Chondrocyte (in vitro differentiated cells): ENCODE measurements around the gene UNC13C. TPM values are rescaled to one million over a fixed set of nuclear protein-coding genes. Genes with fewer than 3 reads are reported as not detected.

Experiments used
- DNase-seq: peaks from one replicate; pipeline ENCODE4 v3.0.0; 2021; ENCODE audit warnings: mixed read lengths, low spot score
- H3K27ac Mint-ChIP-seq: one replicate; pipeline ENCODE4 v1.8.0; 2021; ENCODE audit warnings: mild to moderate bottlenecking, moderate library complexity, mixed read lengths; ENCODE audit not compliant: unreplicated experiment
- H3K27me3 Mint-ChIP-seq: 2 replicates; pipeline ENCODE4 v1.8.0; 2021; ENCODE audit warnings: low read depth, mixed read lengths
- H3K36me3 Mint-ChIP-seq: 2 replicates; pipeline ENCODE4 v1.8.0; 2021; ENCODE audit warnings: low read depth, mixed read lengths
- H3K4me1 Mint-ChIP-seq: 2 replicates; pipeline ENCODE4 v1.8.0; 2021; ENCODE audit warnings: low read depth, mild to moderate bottlenecking, mixed read lengths
- H3K4me3 Mint-ChIP-seq: one replicate; pipeline ENCODE4 v1.8.0; 2021; ENCODE audit warnings: mild to moderate bottlenecking, moderate library complexity, mixed read lengths; ENCODE audit not compliant: unreplicated experiment
- H3K9me3 Mint-ChIP-seq: 2 replicates; pipeline ENCODE4 v1.8.0; 2021; ENCODE audit warnings: low read depth, mixed read lengths
- total RNA-seq: library from RNA; stranded (reverse); gene quantifications from 3 replicates; pipeline ENCODE4 v1.2.1, GENCODE V29; 2021
- TF ChIP-seq, protein P1 (sequence below): fragments of 200-600 bp; sonication (generic); IDR thresholded peaks from 2 replicates; pipeline ENCODE4 v1.5.0; 2021; ENCODE audit warnings: antibody characterized with exemption, mild to moderate bottlenecking, moderate library complexity

The UNC13C gene
- total RNA-seq, 1 donor from 2014 or later, result 0.15 TPM

- H3K4me3 Mint-ChIP-seq, result no peak overlapping the region
- peak; percentile 22 for DNase-seq
- no peaks in the 10 kb centered on the region for H3K27me3 Mint-ChIP-seq
- peaks cover 26% of the 10 kb centered on the region for H3K9me3 Mint-ChIP-seq
- peaks cover 2% of the 10 kb centered on the region for H3K36me3 Mint-ChIP-seq
- H3K4me1 Mint-ChIP-seq, result no peaks in the 10 kb centered on the region
- TF ChIP-seq, protein P1, sequence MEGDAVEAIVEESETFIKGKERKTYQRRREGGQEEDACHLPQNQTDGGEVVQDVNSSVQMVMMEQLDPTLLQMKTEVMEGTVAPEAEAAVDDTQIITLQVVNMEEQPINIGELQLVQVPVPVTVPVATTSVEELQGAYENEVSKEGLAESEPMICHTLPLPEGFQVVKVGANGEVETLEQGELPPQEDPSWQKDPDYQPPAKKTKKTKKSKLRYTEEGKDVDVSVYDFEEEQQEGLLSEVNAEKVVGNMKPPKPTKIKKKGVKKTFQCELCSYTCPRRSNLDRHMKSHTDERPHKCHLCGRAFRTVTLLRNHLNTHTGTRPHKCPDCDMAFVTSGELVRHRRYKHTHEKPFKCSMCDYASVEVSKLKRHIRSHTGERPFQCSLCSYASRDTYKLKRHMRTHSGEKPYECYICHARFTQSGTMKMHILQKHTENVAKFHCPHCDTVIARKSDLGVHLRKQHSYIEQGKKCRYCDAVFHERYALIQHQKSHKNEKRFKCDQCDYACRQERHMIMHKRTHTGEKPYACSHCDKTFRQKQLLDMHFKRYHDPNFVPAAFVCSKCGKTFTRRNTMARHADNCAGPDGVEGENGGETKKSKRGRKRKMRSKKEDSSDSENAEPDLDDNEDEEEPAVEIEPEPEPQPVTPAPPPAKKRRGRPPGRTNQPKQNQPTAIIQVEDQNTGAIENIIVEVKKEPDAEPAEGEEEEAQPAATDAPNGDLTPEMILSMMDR, result no peak
- no peak overlapping the region for H3K27ac Mint-ChIP-seq
Measured at GRCh38 chr15:54636147-54636546, 657.9 kb downstream of the UNC13C start.

GRCh38 chr15:54638666-54639065 is 660.4 kb downstream of the UNC13C start:
- peaks cover 2% of the 10 kb centered on the region for H3K36me3 Mint-ChIP-seq
- peaks cover 29% of the 10 kb centered on the region for H3K9me3 Mint-ChIP-seq

DNA sequence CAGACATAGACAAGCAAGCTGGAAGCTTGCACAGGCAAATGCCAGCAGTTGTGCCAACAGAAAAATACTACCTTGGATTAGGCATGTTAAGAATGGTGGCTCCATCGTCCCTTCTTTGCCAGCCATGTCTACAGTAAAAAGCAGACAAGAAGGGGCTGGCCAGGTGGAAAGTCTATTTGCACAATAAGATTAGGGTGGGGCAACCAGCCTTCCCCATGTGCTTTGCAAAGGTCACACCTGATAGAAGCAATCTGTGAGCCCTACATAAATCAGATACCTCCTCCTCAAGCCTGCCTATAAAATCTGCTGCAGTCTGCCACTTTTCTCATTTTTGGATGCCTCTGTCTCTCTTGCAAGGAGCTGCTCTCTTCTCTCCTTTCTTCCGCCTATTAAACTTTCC is 662.6 kb downstream of the UNC13C start:
- Mint-ChIP-seq H3K27me3 (no peaks in the 10 kb centered on the region), H3K36me3 (peaks cover 2% of the 10 kb centered on the region), H3K27ac (no peak overlapping the region), H3K4me3 (no peak overlapping the region), H3K9me3 (peaks cover 33% of the 10 kb centered on the region), H3K4me1 (no peaks in the 10 kb centered on the region)
- TF ChIP-seq, protein P1, result no peak
- no peak for DNase-seq

More at GRCh38 chr15:54638666-54639065, 660.4 kb downstream of the UNC13C start:
- TF ChIP-seq, protein P1, result no peak
- DNase-seq, result no peak
- H3K27ac Mint-ChIP-seq, result no peak overlapping the region
- H3K4me1 Mint-ChIP-seq, result no peaks in the 10 kb centered on the region
- H3K4me3 Mint-ChIP-seq, result no peak overlapping the region
- no peaks in the 10 kb centered on the region for H3K27me3 Mint-ChIP-seq

DNA sequence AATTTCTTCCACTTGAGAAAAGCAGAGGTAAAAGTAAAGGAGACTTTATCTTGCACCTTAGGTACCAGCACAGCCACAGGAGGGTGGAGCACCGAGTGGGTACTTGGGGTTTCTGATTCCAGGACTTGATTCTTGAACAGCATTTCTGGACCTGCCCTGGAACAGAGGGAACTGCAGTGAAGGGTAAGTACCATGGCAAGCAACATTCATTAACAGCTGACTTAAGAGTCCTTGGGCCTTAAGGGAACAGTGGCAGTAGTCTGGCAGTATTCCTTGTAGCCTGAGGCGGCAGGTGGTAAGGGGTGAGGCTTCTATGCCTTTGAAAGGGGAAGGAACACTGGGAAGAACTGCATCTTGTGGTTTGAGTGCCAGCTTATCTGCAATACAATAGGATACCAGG is 666.6 kb downstream of the UNC13C start:
- TF ChIP-seq, protein P1, result no peak
- Mint-ChIP-seq H3K27me3 (no peaks in the 10 kb centered on the region), H3K4me3 (no peak overlapping the region), H3K4me1 (no peaks in the 10 kb centered on the region), H3K9me3 (peaks cover 28% of the 10 kb centered on the region), H3K36me3 (no peaks in the 10 kb centered on the region), H3K27ac (no peak overlapping the region)
- DNase-seq, result no peak

- H3K36me3 Mint-ChIP-seq, result no peaks in the 10 kb centered on the region
- no peak for DNase-seq
- H3K4me1 Mint-ChIP-seq, result no peaks in the 10 kb centered on the region
- no peak overlapping the region for H3K4me3 Mint-ChIP-seq
- TF ChIP-seq, protein P1, result no peak
- H3K27me3 Mint-ChIP-seq, result no peaks in the 10 kb centered on the region
- H3K27ac Mint-ChIP-seq, result no peak overlapping the region
- H3K9me3 Mint-ChIP-seq, result peaks cover 4% of the 10 kb centered on the region
Measured at GRCh38 chr15:54659646-54660045, 681.4 kb downstream of the UNC13C start.
